ENCODE results near the gene DMRTA2.

Gene DMRTA2

DNA sequence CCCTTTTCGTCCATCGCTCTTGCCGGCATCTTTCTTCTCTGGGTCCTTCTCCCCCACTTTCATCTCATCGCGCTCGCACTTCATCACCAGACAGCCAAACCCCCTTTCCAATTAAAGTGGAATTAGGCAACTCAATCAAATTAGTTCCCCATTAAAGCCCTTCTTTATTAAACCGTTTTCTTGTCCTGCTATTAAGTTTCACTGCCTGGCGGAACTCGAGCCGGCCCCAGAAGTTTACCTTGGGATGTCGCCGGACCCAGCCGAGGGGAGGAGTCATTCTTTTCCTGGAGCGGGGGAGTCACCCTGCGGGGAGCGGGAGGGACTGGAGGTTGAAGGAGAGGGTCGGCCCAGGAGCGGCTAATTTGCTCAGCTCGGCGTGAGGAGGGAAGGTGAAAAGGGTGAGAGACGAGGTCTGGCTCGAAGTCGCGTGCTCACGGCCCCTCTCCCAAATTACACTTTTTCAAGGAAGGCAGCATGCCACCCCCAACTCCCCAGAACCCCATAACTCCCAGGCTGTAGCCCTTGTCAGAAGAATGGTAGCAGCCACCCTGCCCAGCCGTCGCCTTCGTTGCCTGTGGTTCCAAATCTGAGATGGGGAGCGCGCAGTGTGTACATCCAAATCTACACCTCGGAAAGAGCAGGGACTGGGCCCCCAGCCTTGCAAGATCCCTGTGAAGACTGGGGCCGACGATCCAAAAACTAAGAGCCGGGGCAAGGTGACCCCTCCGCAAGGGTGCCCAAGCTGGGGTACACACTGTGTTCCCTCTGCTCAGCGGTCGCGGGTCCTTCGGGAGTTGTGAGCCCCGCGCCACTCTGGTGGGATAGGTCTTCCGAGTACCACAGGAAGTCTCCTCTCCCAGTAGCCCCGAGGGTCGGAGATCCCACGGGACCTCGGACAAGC is 6.4 kb downstream of the DMRTA2 start:
- TF ChIP-seq POLR2A (IDR thresholded peaks at IDR 0.05; ENCODE audit: extremely low read depth, insufficient read length): no peak
- TF ChIP-seq, protein P1, sequence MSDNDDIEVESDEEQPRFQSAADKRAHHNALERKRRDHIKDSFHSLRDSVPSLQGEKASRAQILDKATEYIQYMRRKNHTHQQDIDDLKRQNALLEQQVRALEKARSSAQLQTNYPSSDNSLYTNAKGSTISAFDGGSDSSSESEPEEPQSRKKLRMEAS (IDR thresholded peaks at IDR 0.05; ENCODE audit: low read depth, low read length): no peak
- no peak for TF ChIP-seq MYC (IDR thresholded peaks at IDR 0.05; ENCODE audit: low read depth, low read length)
- TF ChIP-seq, protein P2, sequence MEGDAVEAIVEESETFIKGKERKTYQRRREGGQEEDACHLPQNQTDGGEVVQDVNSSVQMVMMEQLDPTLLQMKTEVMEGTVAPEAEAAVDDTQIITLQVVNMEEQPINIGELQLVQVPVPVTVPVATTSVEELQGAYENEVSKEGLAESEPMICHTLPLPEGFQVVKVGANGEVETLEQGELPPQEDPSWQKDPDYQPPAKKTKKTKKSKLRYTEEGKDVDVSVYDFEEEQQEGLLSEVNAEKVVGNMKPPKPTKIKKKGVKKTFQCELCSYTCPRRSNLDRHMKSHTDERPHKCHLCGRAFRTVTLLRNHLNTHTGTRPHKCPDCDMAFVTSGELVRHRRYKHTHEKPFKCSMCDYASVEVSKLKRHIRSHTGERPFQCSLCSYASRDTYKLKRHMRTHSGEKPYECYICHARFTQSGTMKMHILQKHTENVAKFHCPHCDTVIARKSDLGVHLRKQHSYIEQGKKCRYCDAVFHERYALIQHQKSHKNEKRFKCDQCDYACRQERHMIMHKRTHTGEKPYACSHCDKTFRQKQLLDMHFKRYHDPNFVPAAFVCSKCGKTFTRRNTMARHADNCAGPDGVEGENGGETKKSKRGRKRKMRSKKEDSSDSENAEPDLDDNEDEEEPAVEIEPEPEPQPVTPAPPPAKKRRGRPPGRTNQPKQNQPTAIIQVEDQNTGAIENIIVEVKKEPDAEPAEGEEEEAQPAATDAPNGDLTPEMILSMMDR (IDR thresholded peaks at IDR 0.05; ENCODE audit: low read depth, low read length): no peak
- no peak for DNase-seq (ENCODE audit: low read depth)
- H3K4me3 ChIP-seq (ENCODE audit: low read depth, low read length): no peak overlapping the region

DNA sequence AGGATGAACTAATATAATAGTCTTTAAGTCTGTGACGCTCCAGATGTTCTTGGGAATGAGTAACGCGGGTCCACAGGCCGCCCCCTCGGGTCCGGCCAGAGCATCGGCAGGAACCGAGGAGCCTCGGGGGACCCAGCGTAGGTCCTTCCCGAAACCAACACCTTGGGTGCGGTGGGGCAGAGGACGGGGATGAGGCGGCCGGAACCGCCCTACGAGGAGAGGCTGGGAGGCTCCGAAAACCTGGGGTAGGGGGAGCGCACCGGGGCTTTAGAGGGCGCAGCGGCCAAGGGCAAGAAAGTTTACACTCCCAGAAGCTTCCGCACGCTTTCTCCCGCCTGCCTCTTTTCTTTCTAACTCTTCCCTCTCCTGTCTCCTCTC is 7.1 kb downstream of the DMRTA2 start:
- no peak for DNase-seq (ENCODE audit: low read depth)
- H3K4me3 ChIP-seq (ENCODE audit: low read depth, low read length): no peak overlapping the region
- TF ChIP-seq, protein P1 (IDR thresholded peaks at IDR 0.05; ENCODE audit: low read depth, low read length): no peak

DNA sequence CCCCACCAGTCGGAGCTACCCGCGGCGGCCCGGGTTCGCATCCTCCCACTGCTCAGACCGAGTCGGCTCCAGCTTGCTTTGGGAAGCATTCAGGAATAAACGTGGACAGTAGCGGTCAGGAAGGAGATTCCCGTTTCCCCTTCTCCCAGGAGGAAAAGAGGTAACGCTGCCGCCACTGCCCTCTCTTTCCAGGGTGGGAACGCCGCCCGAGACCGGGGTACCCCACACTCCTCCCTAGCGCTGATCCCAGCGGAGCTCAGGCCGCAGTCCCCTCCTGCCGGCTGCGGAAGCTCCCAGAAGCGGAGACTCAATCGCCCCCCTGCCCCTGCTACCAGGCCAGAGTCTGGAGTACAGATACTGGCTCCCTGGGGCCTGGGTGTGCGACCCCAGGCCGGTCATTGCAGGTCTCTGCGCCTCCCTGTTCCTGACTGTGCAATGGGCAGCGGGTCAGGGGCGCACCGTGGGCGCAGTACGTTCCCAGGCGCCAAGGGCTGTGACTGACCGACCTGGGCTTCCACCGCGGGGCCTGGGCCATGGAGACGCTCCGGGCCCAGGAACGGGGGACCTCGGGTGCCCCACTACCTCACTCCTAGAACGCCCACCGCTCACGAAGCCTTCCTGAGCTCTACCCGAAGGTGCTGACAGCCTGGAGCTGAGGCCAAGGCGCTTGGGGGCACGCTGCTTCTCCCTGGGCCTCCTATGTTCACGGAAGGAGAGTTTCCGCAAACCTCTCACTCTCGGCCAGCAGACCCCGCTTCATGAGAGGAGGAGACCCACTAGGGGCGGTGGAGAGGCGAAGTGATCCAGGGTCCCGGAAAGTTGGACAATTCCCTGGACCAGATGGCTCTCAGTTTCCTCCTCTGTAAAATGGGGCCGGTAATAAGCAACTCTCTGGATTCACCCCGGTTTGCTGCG is 7.8 kb downstream of the DMRTA2 start:
- TF ChIP-seq, protein P2 (IDR thresholded peaks at IDR 0.05; ENCODE audit: low read depth, low read length): no peak
- no peak for TF ChIP-seq MYC (IDR thresholded peaks at IDR 0.05; ENCODE audit: low read depth, low read length)
- TF ChIP-seq POLR2A (IDR thresholded peaks at IDR 0.05; ENCODE audit: extremely low read depth, insufficient read length): no peak
- TF ChIP-seq, protein P1 (IDR thresholded peaks at IDR 0.05; ENCODE audit: low read depth, low read length): no peak
- no peak for DNase-seq (ENCODE audit: low read depth)
- H3K4me3 ChIP-seq (ENCODE audit: low read depth, low read length): no peak overlapping the region

DNA sequence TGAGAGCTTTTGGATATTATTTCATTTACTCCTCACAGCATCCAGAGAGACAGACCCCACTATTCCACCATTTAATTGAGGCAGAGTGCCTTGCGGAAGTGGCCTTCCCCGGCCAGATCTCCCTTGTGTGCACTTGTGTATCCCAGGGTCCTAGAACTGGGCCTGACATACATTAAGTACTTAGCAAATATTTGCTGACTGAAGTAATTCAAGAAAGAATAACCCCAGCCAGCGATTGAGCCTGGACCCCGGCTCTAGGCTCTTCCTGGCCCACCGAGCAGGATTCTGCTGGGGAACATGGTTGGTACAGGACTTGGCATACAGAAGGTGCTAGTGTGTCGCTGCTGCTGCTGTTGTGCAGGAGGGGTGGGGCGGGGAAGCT is 8.4 kb downstream of the DMRTA2 start:
- no peak for DNase-seq (ENCODE audit: low read depth)
- no peak for TF ChIP-seq MYC (IDR thresholded peaks at IDR 0.05; ENCODE audit: low read depth, low read length)
- TF ChIP-seq, protein P2 (IDR thresholded peaks at IDR 0.05; ENCODE audit: low read depth, low read length): no peak
- no peak for TF ChIP-seq POLR2A (IDR thresholded peaks at IDR 0.05; ENCODE audit: extremely low read depth, insufficient read length)
- TF ChIP-seq, protein P1 (IDR thresholded peaks at IDR 0.05; ENCODE audit: low read depth, low read length): no peak
- no peak overlapping the region for H3K4me3 ChIP-seq (ENCODE audit: low read depth, low read length)

DNA sequence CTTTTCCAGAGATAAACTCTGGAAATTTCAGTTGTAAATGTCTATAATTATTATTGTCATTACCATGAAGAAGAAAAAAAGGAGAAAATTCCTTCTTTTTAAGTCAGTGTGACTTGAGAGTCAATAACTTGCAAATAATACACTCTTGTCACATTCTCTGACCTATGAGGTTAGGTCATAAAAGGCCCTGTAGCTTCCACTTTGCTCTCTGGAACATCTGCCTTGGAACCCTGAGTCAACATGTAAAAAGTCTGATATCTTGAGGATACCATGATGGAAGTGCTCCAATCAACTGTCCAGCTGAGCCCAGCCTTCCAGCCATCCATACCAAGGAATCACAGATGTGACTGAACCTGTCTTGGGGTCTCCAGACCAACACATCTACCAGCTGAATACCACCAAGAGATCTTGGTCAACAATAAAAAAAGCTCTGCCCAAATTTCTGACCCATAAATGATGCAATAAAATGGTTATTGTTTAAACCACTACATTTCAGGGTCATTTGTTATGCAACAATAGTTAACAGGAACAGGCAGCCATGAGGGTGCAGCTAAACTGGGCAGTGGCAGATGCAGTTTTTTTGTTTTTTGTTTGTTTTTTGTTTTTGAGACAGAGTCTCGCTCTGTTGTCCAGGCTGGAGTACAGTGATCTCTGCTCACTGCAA is 10.3 kb downstream of the DMRTA2 start:
- no peak overlapping the region for H3K4me3 ChIP-seq (ENCODE audit: low read depth, low read length)
- no peak for DNase-seq (ENCODE audit: low read depth)
- TF ChIP-seq, protein P1 (IDR thresholded peaks at IDR 0.05; ENCODE audit: low read depth, low read length): no peak
- TF ChIP-seq, protein P2 (IDR thresholded peaks at IDR 0.05; ENCODE audit: low read depth, low read length): no peak
- no peak for TF ChIP-seq POLR2A (IDR thresholded peaks at IDR 0.05; ENCODE audit: extremely low read depth, insufficient read length)
- no peak for TF ChIP-seq MYC (IDR thresholded peaks at IDR 0.05; ENCODE audit: low read depth, low read length)

Data from NB4 (cell line).